Measurements from ENCODE around the gene PLCH1.

DNA sequence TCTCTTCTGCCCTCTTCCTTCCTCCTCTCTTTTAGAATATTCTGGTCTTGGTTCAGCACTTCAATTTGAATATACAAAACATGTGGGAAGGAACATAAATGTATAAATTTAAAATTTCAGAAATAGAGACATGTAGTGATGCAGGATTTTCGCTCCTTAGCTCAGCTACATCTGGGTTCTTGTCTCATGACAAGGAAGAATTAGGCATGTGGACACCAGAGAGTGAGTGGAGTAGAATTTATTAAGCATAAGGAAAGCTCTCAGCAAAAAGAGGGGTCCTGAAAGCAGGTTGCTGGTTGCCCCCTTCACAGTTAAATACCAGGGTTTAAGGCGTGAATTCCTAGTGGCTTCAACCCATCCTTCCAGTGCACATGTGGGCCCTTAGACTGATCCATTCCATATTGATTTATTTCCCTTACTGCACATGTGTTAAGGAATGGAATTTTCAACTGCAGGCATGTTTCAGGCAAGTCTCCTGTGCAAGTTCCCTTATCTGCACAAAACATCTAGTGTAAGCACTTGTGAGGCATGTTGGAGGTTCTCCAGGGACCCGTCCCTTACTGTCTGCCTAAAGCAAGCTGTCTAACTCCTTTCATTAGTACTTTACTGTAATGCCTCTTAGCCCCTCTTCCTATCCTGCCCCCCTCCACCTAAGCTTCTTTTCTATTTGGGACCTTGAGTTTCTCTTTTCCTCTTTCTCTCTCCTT, 318.2 kb downstream of the PLCH1 start:
- no peak for TF ChIP-seq POLR2A (IDR thresholded peaks at IDR 0.05)
- TF ChIP-seq, protein P1, sequence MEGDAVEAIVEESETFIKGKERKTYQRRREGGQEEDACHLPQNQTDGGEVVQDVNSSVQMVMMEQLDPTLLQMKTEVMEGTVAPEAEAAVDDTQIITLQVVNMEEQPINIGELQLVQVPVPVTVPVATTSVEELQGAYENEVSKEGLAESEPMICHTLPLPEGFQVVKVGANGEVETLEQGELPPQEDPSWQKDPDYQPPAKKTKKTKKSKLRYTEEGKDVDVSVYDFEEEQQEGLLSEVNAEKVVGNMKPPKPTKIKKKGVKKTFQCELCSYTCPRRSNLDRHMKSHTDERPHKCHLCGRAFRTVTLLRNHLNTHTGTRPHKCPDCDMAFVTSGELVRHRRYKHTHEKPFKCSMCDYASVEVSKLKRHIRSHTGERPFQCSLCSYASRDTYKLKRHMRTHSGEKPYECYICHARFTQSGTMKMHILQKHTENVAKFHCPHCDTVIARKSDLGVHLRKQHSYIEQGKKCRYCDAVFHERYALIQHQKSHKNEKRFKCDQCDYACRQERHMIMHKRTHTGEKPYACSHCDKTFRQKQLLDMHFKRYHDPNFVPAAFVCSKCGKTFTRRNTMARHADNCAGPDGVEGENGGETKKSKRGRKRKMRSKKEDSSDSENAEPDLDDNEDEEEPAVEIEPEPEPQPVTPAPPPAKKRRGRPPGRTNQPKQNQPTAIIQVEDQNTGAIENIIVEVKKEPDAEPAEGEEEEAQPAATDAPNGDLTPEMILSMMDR (IDR thresholded peaks at IDR 0.05): no peak
- TF ChIP-seq EP300 (IDR thresholded peaks at IDR 0.05): no peak

Measured in tibial nerve (tissue), 4 donors.